ENCODE data around the gene UBQLN3. TPM values are rescaled to one million over a fixed set of nuclear protein-coding genes. Genes with fewer than 3 reads are reported as not detected.

UBQLN3 gene
- total and polyA plus RNA-seq, 2 of the 13 experiments (the other 11 are each of a cell fraction or from before 2014, with no cell fraction given) = 0.08 TPM; not detected in 1

DNA sequence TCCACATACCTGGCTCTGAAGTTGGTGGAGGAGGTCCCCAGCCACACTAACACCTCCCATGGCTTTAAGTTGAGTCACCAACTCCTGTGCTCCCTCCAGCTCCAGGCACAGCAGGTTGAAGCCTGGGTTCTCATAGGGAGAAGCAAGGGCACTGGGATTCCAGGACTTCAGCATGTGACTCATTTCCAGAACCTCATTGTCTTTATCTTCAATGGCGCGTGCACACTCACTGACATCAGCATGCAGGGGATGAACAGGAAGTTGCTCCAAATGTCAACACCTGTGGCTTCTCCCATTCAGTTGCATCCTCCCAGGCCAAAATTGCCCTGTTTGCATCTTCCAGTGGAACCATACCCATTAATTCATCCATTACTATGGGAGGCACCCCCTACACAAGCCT lies 12.6 kb upstream of the UBQLN3 start:
- no peak overlapping the region for H3K4me2 ChIP-seq (ENCODE audit: low read depth, low read length)
- TF ChIP-seq MTA1 (CRISPR knock-in tag; IDR thresholded peaks at IDR 0.05; ENCODE audit: borderline replicate concordance) (no peak), SRSF1 (optimal IDR thresholded peaks at IDR 0.05; ENCODE audit: low read depth, low read length) (no peak), MAF1 (CRISPR knock-in tag; IDR thresholded peaks at IDR 0.05; ENCODE audit: borderline replicate concordance) (no peak), ZNF138 (CRISPR knock-in tag; IDR thresholded peaks at IDR 0.05; ENCODE audit: low read depth) (no peak), ZBTB33 (CRISPR knock-in tag; IDR thresholded peaks at IDR 0.05) (no peak), SRY (CRISPR knock-in tag; IDR thresholded peaks at IDR 0.05) (no peak), NR2F6 (IDR thresholded peaks at IDR 0.05) (no peak), NR2F6 (CRISPR knock-in tag; IDR thresholded peaks at IDR 0.05) (no peak), AHR (CRISPR knock-in tag; IDR thresholded peaks at IDR 0.05) (no peak), RXRA (CRISPR knock-in tag; IDR thresholded peaks at IDR 0.05) (no peak), TRIM24 (CRISPR knock-in tag; IDR thresholded peaks at IDR 0.05) (no peak), CEBPB (IDR thresholded peaks at IDR 0.05; ENCODE audit: borderline replicate concordance, low read depth, low read length) (no peak), ARNTL (CRISPR knock-in tag; IDR thresholded peaks at IDR 0.05) (no peak), HHEX (CRISPR knock-in tag; IDR thresholded peaks at IDR 0.05) (no peak), ZNF550 (CRISPR knock-in tag; IDR thresholded peaks at IDR 0.05; ENCODE audit: borderline replicate concordance) (no peak), MTF2 (CRISPR knock-in tag; IDR thresholded peaks at IDR 0.05; ENCODE audit: borderline replicate concordance) (no peak), TBX3 (IDR thresholded peaks at IDR 0.05; ENCODE audit: borderline replicate concordance) (no peak), REXO4 (CRISPR knock-in tag; IDR thresholded peaks at IDR 0.05; ENCODE audit: borderline replicate concordance) (no peak)
- TF ChIP-seq, protein P1, sequence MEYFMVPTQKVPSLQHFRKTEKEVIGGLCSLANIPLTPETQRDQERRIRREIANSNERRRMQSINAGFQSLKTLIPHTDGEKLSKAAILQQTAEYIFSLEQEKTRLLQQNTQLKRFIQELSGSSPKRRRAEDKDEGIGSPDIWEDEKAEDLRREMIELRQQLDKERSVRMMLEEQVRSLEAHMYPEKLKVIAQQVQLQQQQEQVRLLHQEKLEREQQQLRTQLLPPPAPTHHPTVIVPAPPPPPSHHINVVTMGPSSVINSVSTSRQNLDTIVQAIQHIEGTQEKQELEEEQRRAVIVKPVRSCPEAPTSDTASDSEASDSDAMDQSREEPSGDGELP (IDR thresholded peaks at IDR 0.05; ENCODE audit: borderline replicate concordance, low read depth) = no peak
- TF ChIP-seq, protein P2, sequence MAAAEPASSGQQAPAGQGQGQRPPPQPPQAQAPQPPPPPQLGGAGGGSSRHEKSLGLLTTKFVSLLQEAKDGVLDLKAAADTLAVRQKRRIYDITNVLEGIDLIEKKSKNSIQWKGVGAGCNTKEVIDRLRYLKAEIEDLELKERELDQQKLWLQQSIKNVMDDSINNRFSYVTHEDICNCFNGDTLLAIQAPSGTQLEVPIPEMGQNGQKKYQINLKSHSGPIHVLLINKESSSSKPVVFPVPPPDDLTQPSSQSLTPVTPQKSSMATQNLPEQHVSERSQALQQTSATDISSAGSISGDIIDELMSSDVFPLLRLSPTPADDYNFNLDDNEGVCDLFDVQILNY (CRISPR knock-in tag; conservative IDR thresholded peaks at IDR 0.05) = no peak
- H3K4me3 ChIP-seq (replicated peaks in 1 of 3; ENCODE audit: insufficient read depth in 1 of 3, low read depth in 2 of 3, low read length in 3 of 3) = no peak overlapping the region
- in situ Hi-C loops (cut with HindIII; ENCODE audit: extremely low pct_ligation_motif_present, low pct_unique_long_range_greater_than_20kb) = no loop called here
- H3K9me3 ChIP-seq (ENCODE audit: low read length) = no peaks in the 10 kb centered on the region
- H3K79me2 ChIP-seq (ENCODE audit: insufficient read depth, low read length) = no peaks in the 10 kb centered on the region
- no peaks in the 10 kb centered on the region for H3K36me3 ChIP-seq (replicated peaks in 1 of 2; ENCODE audit: control insufficient read depth in 1 of 2, insufficient read depth in 2 of 2, low read length in 2 of 2)
- no TSS peak for BruUV-seq (replicated peaks)
- ATAC-seq (no peak), DNase-seq (ENCODE audit: low spot score) (no peak), FAIRE-seq (no peak)
- no peak overlapping the region for H3K27ac ChIP-seq (ENCODE audit: extremely low read length, insufficient read depth, low read length)
- H3K9ac ChIP-seq (ENCODE audit: insufficient read depth, low read depth, low read length) = no peak overlapping the region
- no peaks in the 10 kb centered on the region for H3K4me1 ChIP-seq (ENCODE audit: insufficient read depth, low read length)
- no peaks in the 10 kb centered on the region for H4K20me1 ChIP-seq (ENCODE audit: insufficient read depth, low read length)
- ChIA-PET CTCF (ENCODE audit: low intra/inter-chr PET ratio, low total read pairs) (no interaction called here), POLR2A (no interaction called here)
- peaks cover 0 to 12% of the 10 kb centered on the region in 2 experiments; a peak in 3 of 5 replicates for H3K27me3 ChIP-seq (ENCODE audit: control insufficient read depth in 1 of 2, insufficient read depth in 2 of 2, low read length in 2 of 2)
- H2AFZ ChIP-seq (ENCODE audit: low read length) = no peak overlapping the region
- intact Hi-C loops (cut with micrococcal nuclease; ENCODE audit: unreplicated experiment) = no loop called here
- 100% methylated on average over 2 of the region's 2 CpGs for WGBS (ENCODE audit: low lambda C conversion rate)
